ENCODE data around the gene LRPPRC.

GRCh38 chr2:43838560-43839267 is 157.1 kb downstream of the LRPPRC start, which contains the start of the genes ABCG5 and ABCG8:
- TF ChIP-seq CTCF (IDR thresholded peaks at IDR 0.05 in 4 of 5, conservative IDR thresholded peaks at IDR 0.05 in 1 of 5) (no peak), POLR2A (IDR thresholded peaks at IDR 0.05) (no peak)

All from gastrocnemius medialis (tissue), 4 donors.